ENCODE results near the gene SYF2.
"Not testable (repeated sequence)": the region's sequence is repeated elsewhere in the genome, so short reads cannot be mapped to it uniquely, and the experiment has no call there.

The SYF2 gene

DNA sequence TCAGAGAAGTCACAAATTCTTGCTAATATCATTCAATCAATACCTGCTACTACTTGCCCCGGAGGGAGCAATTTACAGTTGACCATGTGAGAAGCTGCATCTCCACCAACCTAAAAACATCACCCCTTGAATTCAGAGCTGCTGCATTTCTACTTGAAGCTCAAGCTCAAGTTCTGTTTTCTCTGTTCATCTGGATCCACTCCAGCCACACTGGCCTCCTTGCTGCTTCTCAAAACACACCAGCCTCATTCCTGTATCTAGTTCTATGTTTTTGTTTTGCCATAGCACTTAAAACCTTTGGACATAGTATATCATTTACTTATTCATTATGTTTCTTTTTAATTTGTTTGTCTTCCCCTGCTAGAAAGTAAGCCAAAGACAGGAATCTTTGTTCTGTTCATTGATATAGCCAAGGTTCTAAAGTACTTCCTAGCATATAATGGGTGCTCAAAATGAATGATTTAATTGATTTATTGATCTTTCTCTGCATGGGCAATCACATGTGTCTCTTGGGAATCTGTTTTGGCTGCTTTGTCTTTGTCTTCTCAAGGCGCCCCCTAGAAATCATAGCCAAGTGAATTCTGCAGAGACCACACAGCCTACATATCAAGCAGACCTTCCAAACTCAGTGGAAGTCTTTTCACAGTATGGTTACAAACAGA is 23.6 kb downstream of the SYF2 start:
- in situ Hi-C loops (cut with MboI; ENCODE audit: low sequenced_read_pairs) = loop anchor here (10.0 to 25.0 kb wide), 2 partner anchors 364 to 521 kb away; no protein-coding TSS in a partner anchor

GRCh38 chr1:25208092-25208491 is 24.2 kb downstream of the SYF2 start:
- in situ Hi-C loops (cut with MboI; ENCODE audit: low sequenced_read_pairs) = loop anchor here (10.0 to 25.0 kb wide), 2 partner anchors 363 to 521 kb away; no protein-coding TSS in a partner anchor

GRCh38 chr1:25206201-25206600 is 26.1 kb downstream of the SYF2 start:
- in situ Hi-C loops (cut with MboI; ENCODE audit: low sequenced_read_pairs) = loop anchor here (10.0 to 25.0 kb wide), 2 partner anchors 361 to 519 kb away; no protein-coding TSS in a partner anchor

DNA sequence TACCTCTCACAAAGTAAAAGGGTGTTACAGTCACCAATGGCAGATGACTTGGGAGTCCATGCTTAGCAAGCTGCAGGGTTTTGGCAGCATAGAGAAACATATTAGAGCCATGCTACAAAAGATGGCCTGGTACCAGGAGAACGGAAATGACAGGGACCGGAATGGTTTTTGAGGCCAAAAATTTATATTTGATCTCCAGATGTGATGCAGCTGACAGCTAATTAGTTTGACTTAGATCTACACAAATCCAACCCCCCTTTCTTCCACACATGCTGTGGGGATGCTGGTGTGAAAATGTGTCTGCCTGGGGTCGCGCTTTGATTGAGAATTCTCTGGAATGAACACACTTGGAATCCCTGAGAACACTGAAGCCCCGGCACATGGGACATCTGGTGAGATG is 26.5 kb downstream of the SYF2 start:
- in situ Hi-C loops (cut with MboI; ENCODE audit: low sequenced_read_pairs) = loop anchor here (10.0 to 25.0 kb wide), 2 partner anchors 361 to 518 kb away; no protein-coding TSS in a partner anchor

DNA sequence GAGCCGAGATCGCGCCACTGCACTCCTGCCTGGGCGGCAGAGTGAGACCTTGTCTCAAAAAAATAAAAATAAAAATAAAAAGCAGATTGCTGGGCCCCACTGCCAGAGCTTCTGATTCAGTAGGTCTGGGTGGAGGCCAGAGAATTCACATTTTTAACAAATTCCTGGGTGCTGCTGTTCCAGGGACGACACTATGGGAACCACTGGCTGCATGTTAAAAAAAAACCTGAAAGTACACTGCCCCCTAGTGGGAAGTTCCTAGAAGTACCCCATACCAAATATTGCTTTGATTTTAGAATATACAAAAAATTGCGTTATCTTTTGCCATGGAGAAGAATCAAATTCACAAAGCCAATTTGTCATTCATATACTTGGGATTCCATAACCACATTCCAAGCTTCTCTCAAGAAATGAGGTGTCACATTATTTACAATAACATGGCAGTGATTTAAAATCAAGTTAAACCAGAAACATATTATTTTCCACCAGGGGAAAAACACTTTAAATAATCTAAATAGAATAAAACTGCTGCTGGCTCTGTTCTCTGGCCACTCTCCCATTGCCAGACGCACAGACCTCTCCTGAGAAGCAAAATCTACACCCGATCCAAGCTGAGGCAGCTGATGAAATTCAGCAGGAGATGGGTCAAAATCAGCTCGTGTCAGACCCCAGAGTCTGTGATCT is 27.4 kb downstream of the SYF2 start:
- in situ Hi-C loops (cut with MboI; ENCODE audit: low sequenced_read_pairs) = loop anchor here (10.0 to 25.0 kb wide), 2 partner anchors 360 to 518 kb away; no protein-coding TSS in a partner anchor

- in situ Hi-C loops (cut with MboI; ENCODE audit: low sequenced_read_pairs) = loop anchor here (10.0 to 25.0 kb wide), 2 partner anchors 356 to 514 kb away; no protein-coding TSS in a partner anchor
These were observed 31.3 kb downstream of the SYF2 start for GRCh38 chr1:25201006-25201405.

DNA sequence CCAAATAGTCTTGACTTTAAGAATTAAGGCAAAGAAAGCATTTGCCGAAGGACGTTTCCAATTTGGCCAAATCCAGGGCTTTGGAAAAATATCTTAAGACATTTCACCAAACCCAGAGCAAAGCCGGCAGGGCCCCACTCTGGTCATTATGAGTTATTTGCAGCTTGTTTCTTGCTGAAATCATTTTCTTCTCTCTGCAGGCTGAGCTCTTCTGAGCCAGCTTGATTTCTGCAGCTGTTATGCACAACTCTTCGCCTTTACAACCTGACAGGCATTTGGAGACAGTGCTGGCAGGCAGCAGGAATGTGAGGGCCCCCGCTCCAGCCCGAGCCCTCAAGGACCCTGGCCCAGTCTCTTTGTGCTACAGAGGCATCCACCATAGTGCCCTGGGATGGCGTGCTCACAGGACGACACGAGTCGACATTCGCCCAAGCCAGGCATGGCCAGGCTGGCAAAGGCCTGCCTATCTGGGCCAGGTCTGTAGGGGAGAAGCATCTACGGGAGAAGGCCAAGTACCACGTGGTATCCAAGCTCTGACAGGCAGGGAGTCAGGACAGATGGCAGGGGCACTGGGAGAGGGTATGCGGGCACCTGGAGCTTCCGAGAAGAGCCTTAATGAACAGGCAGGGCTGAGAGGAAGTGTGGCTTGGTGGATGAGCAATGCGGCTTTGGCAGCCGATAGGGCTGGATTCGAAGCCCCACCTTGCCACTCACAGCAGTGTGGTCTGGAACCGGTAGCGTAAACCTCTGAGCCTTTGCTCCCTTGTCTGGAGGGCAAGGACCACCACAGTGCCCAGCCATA is 32.3 kb downstream of the SYF2 start:
- in situ Hi-C loops (cut with MboI; ENCODE audit: low sequenced_read_pairs) = loop anchor here (10.0 to 25.0 kb wide), 2 partner anchors 355 to 513 kb away; no protein-coding TSS in a partner anchor

- in situ Hi-C loops (cut with MboI; ENCODE audit: low sequenced_read_pairs) = no loop called here
These were observed 33.5 kb downstream of the SYF2 start for GRCh38 chr1:25198663-25199252.

- in situ Hi-C loops (cut with MboI; ENCODE audit: low sequenced_read_pairs) = no loop called here
These were observed 34.2 kb downstream of the SYF2 start for GRCh38 chr1:25197982-25198662.

GRCh38 chr1:25197235-25197975 is 34.9 kb downstream of the SYF2 start:
- in situ Hi-C loops (cut with MboI; ENCODE audit: low sequenced_read_pairs) = no loop called here

- in situ Hi-C loops (cut with MboI; ENCODE audit: low sequenced_read_pairs) = no loop called here
These were observed 35.5 kb downstream of the SYF2 start for GRCh38 chr1:25196830-25197229.

- in situ Hi-C loops (cut with MboI; ENCODE audit: low sequenced_read_pairs) = no loop called here
These were observed 36.5 kb downstream of the SYF2 start for GRCh38 chr1:25195835-25196234.

DNA sequence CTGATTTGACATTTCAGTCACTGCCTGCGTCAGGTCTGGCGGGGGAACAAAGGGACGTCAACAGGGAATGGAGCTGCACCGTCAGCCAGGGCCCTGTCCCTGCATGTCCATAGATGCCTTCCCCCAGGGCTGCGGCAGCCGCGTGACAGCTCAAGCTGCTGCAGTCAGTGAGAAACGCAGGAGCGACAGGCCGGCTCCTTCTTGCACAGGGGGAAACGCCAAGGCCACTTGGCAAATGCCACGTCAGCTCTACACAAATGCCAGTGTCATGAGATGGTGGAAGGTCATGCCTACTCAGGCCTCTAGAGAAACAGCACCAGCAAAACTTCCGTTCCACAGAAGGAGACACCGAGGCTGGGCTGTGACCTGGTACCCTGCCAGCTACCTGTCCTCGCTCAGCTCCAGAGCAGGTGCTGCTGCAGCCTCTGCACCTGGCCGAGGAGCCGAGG is 37.7 kb downstream of the SYF2 start:
- in situ Hi-C loops (cut with MboI; ENCODE audit: low sequenced_read_pairs) = no loop called here

DNA sequence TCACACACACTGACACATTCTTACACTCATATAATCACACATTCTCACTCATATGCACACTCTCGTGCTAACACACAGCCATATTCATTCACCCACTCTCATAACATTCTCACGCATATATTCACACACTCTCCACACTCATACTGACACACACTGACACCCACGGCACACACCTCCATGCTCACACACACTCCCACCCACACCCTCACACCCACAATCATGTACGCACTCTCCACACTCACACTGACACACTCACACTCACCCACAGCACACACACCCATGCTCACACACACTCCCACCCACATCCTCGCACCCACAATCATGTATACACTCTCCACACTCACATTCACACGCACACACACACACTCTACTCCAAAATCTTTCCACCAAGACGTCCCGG is 38.2 kb downstream of the SYF2 start:
- in situ Hi-C loops (cut with MboI; ENCODE audit: low sequenced_read_pairs) = no loop called here

GRCh38 chr1:25193229-25193628 is 39.1 kb downstream of the SYF2 start:
- in situ Hi-C loops (cut with MboI; ENCODE audit: low sequenced_read_pairs) = no loop called here

GRCh38 chr1:25192154-25192553 is 40.1 kb downstream of the SYF2 start:
- in situ Hi-C loops (cut with MboI; ENCODE audit: low sequenced_read_pairs) = no loop called here

GRCh38 chr1:25190260-25190659 is 42.0 kb downstream of the SYF2 start:
- in situ Hi-C loops (cut with MboI; ENCODE audit: low sequenced_read_pairs) = no loop called here

- in situ Hi-C loops (cut with MboI; ENCODE audit: low sequenced_read_pairs) = not testable (repeated sequence)
These were observed 44.4 kb downstream of the SYF2 start for GRCh38 chr1:25187904-25188303.

DNA sequence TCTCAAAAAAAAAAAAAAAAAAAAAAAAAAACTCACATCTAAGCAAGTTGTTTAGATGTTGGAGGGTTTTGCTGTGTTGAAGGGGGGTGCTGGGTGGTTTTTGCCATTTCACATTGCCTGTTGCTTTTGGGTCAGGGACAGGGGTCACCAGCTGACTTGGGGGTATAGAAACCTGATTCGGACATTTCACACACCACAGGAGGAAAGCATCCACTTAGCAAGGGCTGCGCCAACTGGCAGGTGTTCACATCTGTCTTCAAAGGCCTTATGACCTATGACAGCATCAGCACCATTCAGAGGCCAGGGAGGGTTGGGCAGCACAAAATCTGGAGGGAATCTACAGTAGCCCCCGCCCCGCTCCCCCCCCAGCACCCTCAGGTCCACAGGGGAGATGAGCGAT is 45.2 kb downstream of the SYF2 start:
- in situ Hi-C loops (cut with MboI; ENCODE audit: low sequenced_read_pairs) = no loop called here

Data from HL-60/S4 treated with retinoic acid at 250 ng/mL for 4 days and 3 days (cell line).